CD14-positive monocyte (primary cell): Measurements from ENCODE around the gene ARHGAP11A. TPM values are rescaled to one million over a fixed set of nuclear protein-coding genes. Genes with fewer than 3 reads are reported as not detected.
A peak's percentile ranks its signal among the peaks of the same experiment; 100 is the strongest.

Experiments
- DNase-seq, 3 donors: peaks; one replicate each; pipeline ENCODE4 v3.0.0-alpha.2; 2011 to 2022
- H2AFZ ChIP-seq: 2 replicates; pipeline ENCODE4 v1.6.0; 2012; ENCODE audit warnings: mild to moderate bottlenecking, low read depth, low read length, inconsistent platforms; ENCODE audit not compliant: insufficient read depth, poor library complexity, severe bottlenecking
- H3K27ac ChIP-seq, 2 donors: 1 replicate in 1 of 2; 2 replicates in 1 of 2; pipeline ENCODE4 v1.5.1; 2012 to 2013; ENCODE audit warnings: low read length in 2 of 2, control low read depth in 1 of 2, inconsistent platforms in 1 of 2, low read depth in 1 of 2, mild to moderate bottlenecking in 1 of 2
- H3K27me3 ChIP-seq, 2 donors: one replicate each; pipeline versions ENCODE4 v1.6.0 to v1.6.1; 2011 to 2013; ENCODE audit warnings: low read length in 2 of 2; ENCODE audit not compliant: control insufficient read depth in 2 of 2, insufficient read depth in 2 of 2
- H3K36me3 ChIP-seq, 2 donors: replicated peaks in 1 of 2; 1 replicate in 1 of 2; 2 replicates in 1 of 2; pipeline versions ENCODE4 v1.5.1 to v1.6.1; 2012 to 2013; ENCODE audit warnings: low read length in 2 of 2, control low read depth in 1 of 2, inconsistent platforms in 1 of 2, mild to moderate bottlenecking in 1 of 2; ENCODE audit not compliant: insufficient read depth in 2 of 2, control insufficient read depth in 1 of 2
- H3K4me1 ChIP-seq, 2 donors: 1 replicate in 1 of 2; 2 replicates in 1 of 2; pipeline versions ENCODE4 v1.5.1 to v1.6.1; 2012 to 2013; ENCODE audit warnings: low read length in 2 of 2, control low read depth in 1 of 2, inconsistent platforms in 1 of 2, mild to moderate bottlenecking in 1 of 2, moderate library complexity in 1 of 2; ENCODE audit not compliant: insufficient read depth in 2 of 2, control insufficient read depth in 1 of 2
- H3K4me2 ChIP-seq: replicated peaks from 2 replicates; pipeline ENCODE3; 2012; ENCODE audit warnings: low read length, moderate library complexity, mild to moderate bottlenecking; ENCODE audit not compliant: poor library complexity, severe bottlenecking; ENCODE audit errors: extremely low read depth
- H3K4me3 ChIP-seq, 3 experiments: fragments of 200-600 bp in 1 of 3; sonication (generic) in 1 of 3; replicated peaks in 1 of 3; 1 replicate in 2 of 3; 2 replicates in 1 of 3; pipeline ENCODE4 v1.5.1; 2011 to 2013; ENCODE audit warnings: low read length in 3 of 3, mild to moderate bottlenecking in 3 of 3, control low read depth in 2 of 3, low read depth in 2 of 3, inconsistent platforms in 1 of 3, moderate library complexity in 1 of 3
- H3K79me2 ChIP-seq: 2 replicates; pipeline ENCODE4 v1.6.0; 2012; ENCODE audit warnings: mild to moderate bottlenecking, control low read depth, inconsistent platforms, low read length, moderate library complexity; ENCODE audit not compliant: insufficient read depth
- H3K9ac ChIP-seq: 2 replicates; pipeline ENCODE4 v1.6.0; 2017; ENCODE audit warnings: low read length, mild to moderate bottlenecking; ENCODE audit not compliant: insufficient read depth, poor library complexity, severe bottlenecking
- H3K9me3 ChIP-seq, 2 donors: replicated peaks in 1 of 2; 1 replicate in 1 of 2; 2 replicates in 1 of 2; pipeline versions ENCODE4 v1.5.1 to v1.6.1; 2012 to 2013; ENCODE audit warnings: low read length in 2 of 2, control low read depth in 1 of 2; ENCODE audit not compliant: control insufficient read depth in 1 of 2, insufficient read depth in 1 of 2
- H4K20me1 ChIP-seq: 2 replicates; pipeline ENCODE4 v1.6.0; 2012; ENCODE audit warnings: mild to moderate bottlenecking, low read length, control low read depth, moderate library complexity; ENCODE audit not compliant: insufficient read depth
- H3K27ac Mint-ChIP-seq, 7 donors: one replicate each; pipeline ENCODE4 v1.8.0; 2020; ENCODE audit warnings: mild to moderate bottlenecking in 7 of 7, mixed read lengths in 7 of 7, moderate library complexity in 6 of 7, inconsistent platforms in 2 of 7
- H3K27me3 Mint-ChIP-seq, 3 donors: one replicate each; pipeline ENCODE4 v1.8.0; 2021 to 2022; ENCODE audit warnings: low read depth in 3 of 3, mild to moderate bottlenecking in 3 of 3, mixed read lengths in 3 of 3, moderate library complexity in 3 of 3, inconsistent platforms in 1 of 3
- H3K36me3 Mint-ChIP-seq, 2 donors: one replicate each; pipeline ENCODE4 v1.8.0; 2020; ENCODE audit warnings: mixed read lengths in 2 of 2, inconsistent platforms in 1 of 2, mild to moderate bottlenecking in 1 of 2
- H3K4me1 Mint-ChIP-seq: one replicate; pipeline ENCODE4 v1.8.0; 2020; ENCODE audit warnings: mild to moderate bottlenecking, mixed read lengths
- H3K4me3 Mint-ChIP-seq, 2 donors: one replicate each; pipeline ENCODE4 v1.8.0; 2020; ENCODE audit warnings: mild to moderate bottlenecking in 2 of 2, mixed read lengths in 2 of 2, moderate library complexity in 1 of 2
- H3K9me3 Mint-ChIP-seq, 7 donors: one replicate each; pipeline ENCODE4 v1.8.0; 2020 to 2022; ENCODE audit warnings: mixed read lengths in 7 of 7, mild to moderate bottlenecking in 6 of 7, moderate library complexity in 6 of 7, inconsistent platforms in 2 of 7
- WGBS: methylation state at CpG from one replicate; pipeline ENCODE4 v1.1.5; 2013; ENCODE audit warnings: missing lambda C conversion rate; ENCODE audit not compliant: insufficient coverage; 5-methylcytosine and 5-hydroxymethylcytosine counted together
- intact Hi-C, 2 donors: fragments of 100-400 bp; cut with micrococcal nuclease; formaldehyde crosslinking; loops; one replicate each; pipeline versions ENCODE4 v1.15.0 to v1.15.1; 2023
- polyA plus RNA-seq, 3 donors: library from polyadenylated mRNA; depleted of rRNA in 1 of 3; unstranded in 2 of 3; stranded (reverse) in 1 of 3; fragments of 300-500 nt in 2 of 3; fragments of >200 nt in 1 of 3; fragmentation: Illumina TruSeq in 2 of 3; gene quantifications; 1 replicate in 2 of 3; 2 replicates in 1 of 3; pipeline ENCODE4 v1.2.3, GENCODE V29; 2012 to 2021
- TF ChIP-seq, protein P1 (sequence below): fragments of 200-600 bp; IDR thresholded peaks from one replicate; pipeline ENCODE4 v1.8.0; 2022; ENCODE audit warnings: antibody characterized with exemption, mild to moderate bottlenecking

ARHGAP11A gene
- polyA plus RNA-seq, 3 donors, result 0.91 to 1.6 (median 1.4) TPM

DNA sequence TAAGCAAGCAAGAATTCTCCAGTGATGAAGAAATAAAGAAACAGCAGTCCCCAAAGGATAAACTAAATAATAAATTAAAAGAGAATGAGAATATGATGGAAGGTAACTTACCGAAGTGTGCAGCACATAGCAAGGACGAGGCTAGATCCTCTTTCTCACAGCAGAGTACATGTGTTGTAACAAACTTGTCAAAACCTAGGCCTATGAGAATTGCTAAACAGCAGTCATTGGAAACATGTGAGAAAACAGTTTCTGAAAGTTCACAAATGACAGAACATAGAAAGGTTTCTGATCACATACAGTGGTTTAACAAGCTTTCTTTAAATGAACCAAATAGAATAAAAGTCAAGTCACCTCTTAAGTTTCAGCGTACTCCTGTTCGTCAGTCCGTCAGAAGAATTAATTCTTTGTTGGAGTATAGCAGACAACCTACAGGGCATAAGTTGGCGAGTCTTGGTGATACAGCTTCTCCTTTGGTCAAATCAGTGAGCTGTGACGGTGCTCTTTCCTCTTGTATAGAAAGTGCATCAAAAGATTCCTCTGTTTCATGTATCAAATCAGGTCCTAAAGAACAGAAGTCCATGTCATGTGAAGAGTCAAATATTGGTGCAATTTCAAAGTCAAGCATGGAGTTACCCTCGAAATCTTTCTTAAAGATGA, 21.7 kb downstream of the ARHGAP11A start:
- DNase-seq, result no peak
- Histone ChIP-seq H3K9ac (no peak overlapping the region), H3K27ac (peak overlapping the region in 1 of 2 donors; percentile 5), H3K79me2 (peaks cover 13% of the 10 kb centered on the region), H3K4me2 (no peak overlapping the region), H3K4me1 (no peaks in the 10 kb centered on the region), H3K9me3 (no peaks in the 10 kb centered on the region), H3K27me3 (peaks cover 0 to 3% of the 10 kb centered on the region in 2 donors), H3K4me3 (no peak overlapping the region), H2AFZ (no peak overlapping the region), H3K36me3 (peaks cover 46 to 82% of the 10 kb centered on the region in 2 donors), H4K20me1 (no peaks in the 10 kb centered on the region)
- no CpG with 5 or more reads among the region's 8 CpGs for WGBS
- TF ChIP-seq, protein P1, sequence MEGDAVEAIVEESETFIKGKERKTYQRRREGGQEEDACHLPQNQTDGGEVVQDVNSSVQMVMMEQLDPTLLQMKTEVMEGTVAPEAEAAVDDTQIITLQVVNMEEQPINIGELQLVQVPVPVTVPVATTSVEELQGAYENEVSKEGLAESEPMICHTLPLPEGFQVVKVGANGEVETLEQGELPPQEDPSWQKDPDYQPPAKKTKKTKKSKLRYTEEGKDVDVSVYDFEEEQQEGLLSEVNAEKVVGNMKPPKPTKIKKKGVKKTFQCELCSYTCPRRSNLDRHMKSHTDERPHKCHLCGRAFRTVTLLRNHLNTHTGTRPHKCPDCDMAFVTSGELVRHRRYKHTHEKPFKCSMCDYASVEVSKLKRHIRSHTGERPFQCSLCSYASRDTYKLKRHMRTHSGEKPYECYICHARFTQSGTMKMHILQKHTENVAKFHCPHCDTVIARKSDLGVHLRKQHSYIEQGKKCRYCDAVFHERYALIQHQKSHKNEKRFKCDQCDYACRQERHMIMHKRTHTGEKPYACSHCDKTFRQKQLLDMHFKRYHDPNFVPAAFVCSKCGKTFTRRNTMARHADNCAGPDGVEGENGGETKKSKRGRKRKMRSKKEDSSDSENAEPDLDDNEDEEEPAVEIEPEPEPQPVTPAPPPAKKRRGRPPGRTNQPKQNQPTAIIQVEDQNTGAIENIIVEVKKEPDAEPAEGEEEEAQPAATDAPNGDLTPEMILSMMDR, result no peak
- Mint-ChIP-seq H3K9me3 (no peaks in the 10 kb centered on the region), H3K36me3 (peaks cover 62 to 73% of the 10 kb centered on the region in 2 donors), H3K27me3 (peaks cover 7 to 12% (median 10%) of the 10 kb centered on the region in 3 donors), H3K4me3 (no peak overlapping the region), H3K4me1 (peaks cover 7% of the 10 kb centered on the region), H3K27ac (no peak overlapping the region)
- intact Hi-C loops, result no loop called here

DNA sequence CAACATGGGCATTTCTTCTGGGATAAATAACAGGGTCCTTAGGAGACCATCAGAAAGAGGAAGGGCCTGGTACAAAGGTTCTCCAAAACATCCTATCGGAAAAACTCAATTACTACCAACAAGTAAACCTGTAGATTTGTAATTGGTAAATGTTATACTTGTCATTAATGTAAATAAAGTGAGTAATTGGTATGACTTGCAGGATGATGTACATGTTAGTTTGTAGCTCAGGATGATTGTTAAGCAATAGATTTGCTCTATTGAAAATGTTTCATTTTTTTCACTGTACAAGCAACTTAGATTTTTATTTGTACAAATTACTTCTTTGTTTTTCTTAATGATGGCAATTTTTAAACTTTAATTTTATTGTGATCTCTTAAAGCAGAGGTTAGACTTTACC, 22.4 kb downstream of the ARHGAP11A start:
- H2AFZ ChIP-seq, result no peak overlapping the region
- H3K9me3 Mint-ChIP-seq, result no peaks in the 10 kb centered on the region
- H3K27me3 ChIP-seq, result peaks cover 0 to 3% of the 10 kb centered on the region in 2 donors
- no peak overlapping the region for H3K4me3 ChIP-seq
- peaks cover 7 to 12% (median 10%) of the 10 kb centered on the region in 3 donors for H3K27me3 Mint-ChIP-seq
- WGBS, result no CpG with 5 or more reads among the region's 1 CpG
- no peak overlapping the region for H3K27ac ChIP-seq
- peak overlapping the region in 1 of 7 donors; percentile 53 for H3K27ac Mint-ChIP-seq
- peaks cover 46 to 80% of the 10 kb centered on the region in 2 donors for H3K36me3 ChIP-seq
- no peak overlapping the region for H3K4me3 Mint-ChIP-seq
- no peak for DNase-seq
- no peak overlapping the region for H3K9ac ChIP-seq
- no peaks in the 10 kb centered on the region for H4K20me1 ChIP-seq
- no peak overlapping the region for H3K4me2 ChIP-seq
- H3K79me2 ChIP-seq, result peaks cover 13% of the 10 kb centered on the region
- H3K36me3 Mint-ChIP-seq, result peaks cover 62 to 71% of the 10 kb centered on the region in 2 donors
- intact Hi-C loops, result no loop called here
- peaks cover 7% of the 10 kb centered on the region for H3K4me1 Mint-ChIP-seq
- H3K9me3 ChIP-seq, result no peaks in the 10 kb centered on the region
- TF ChIP-seq, protein P1, result no peak
- no peaks in the 10 kb centered on the region for H3K4me1 ChIP-seq
